Measurements from ENCODE around the gene NUBP2.

The NUBP2 gene

GRCh38 chr16:1825864-1826690, 43.3 kb downstream of the NUBP2 start:
- ATAC-seq (replicated peaks; ENCODE audit: extremely low read depth, poor library complexity, severe bottlenecking) (peak; percentile 77), DNase-seq (ENCODE audit: low spot score in 2 of 2) (peak in 1 of 2 donors; percentile 23)
- H3K4me3 Mint-ChIP-seq: peak overlapping the region; percentile 87
- H3K27ac Mint-ChIP-seq (ENCODE audit: low read depth): peak overlapping the region; percentile 95
- no peaks in the 10 kb centered on the region for H3K27me3 Mint-ChIP-seq
- no peaks in the 10 kb centered on the region for H3K9me3 Mint-ChIP-seq
- H3K36me3 Mint-ChIP-seq (ENCODE audit: insufficient read depth): peaks cover 15% of the 10 kb centered on the region
- H3K4me1 Mint-ChIP-seq: peaks cover 27% of the 10 kb centered on the region

- H3K36me3 Mint-ChIP-seq (ENCODE audit: insufficient read depth): peaks cover 13% of the 10 kb centered on the region
- H3K27ac Mint-ChIP-seq (ENCODE audit: low read depth): peak within 1 kb of the TSS; percentile 95
- peaks cover 27% of the 10 kb centered on the region for H3K4me1 Mint-ChIP-seq
- peak within 1 kb of the TSS; percentile 87 for H3K4me3 Mint-ChIP-seq
- DNase-seq (ENCODE audit: low spot score in 2 of 2) (peak; percentile 88 to 91), ATAC-seq (replicated peaks; ENCODE audit: extremely low read depth, poor library complexity, severe bottlenecking) (peak; percentile 87)
- no peaks in the 10 kb centered on the region for H3K9me3 Mint-ChIP-seq
- no peaks in the 10 kb centered on the region for H3K27me3 Mint-ChIP-seq
Measured at GRCh38 chr16:1826691-1827573, 44.2 kb downstream of the NUBP2 start, which contains the start of the genes FAHD1 and HAGH. FAHD1 (plus strand) TSS chr16:1827206; CDS start chr16:1827239, 33 bp downstream. HAGH (minus strand) TSS chr16:1826825; CDS start chr16:1826787, 38 bp downstream.

- Mint-ChIP-seq H3K4me1 (peaks cover 27% of the 10 kb centered on the region), H3K4me3 (no peak overlapping the region), H3K27ac (ENCODE audit: low read depth) (no peak overlapping the region), H3K27me3 (no peaks in the 10 kb centered on the region), H3K36me3 (ENCODE audit: insufficient read depth) (peaks cover 13% of the 10 kb centered on the region), H3K9me3 (no peaks in the 10 kb centered on the region)
- ATAC-seq (replicated peaks; ENCODE audit: extremely low read depth, poor library complexity, severe bottlenecking) (no peak), DNase-seq (ENCODE audit: low spot score in 2 of 2) (no peak)
Measured at GRCh38 chr16:1828645-1829410, 46.1 kb downstream of the NUBP2 start.

GRCh38 chr16:1830213-1830612, 47.5 kb downstream of the NUBP2 start:
- peaks cover 21% of the 10 kb centered on the region for H3K4me1 Mint-ChIP-seq
- H3K36me3 Mint-ChIP-seq (ENCODE audit: insufficient read depth): peaks cover 11% of the 10 kb centered on the region
- no peaks in the 10 kb centered on the region for H3K9me3 Mint-ChIP-seq
- DNase-seq (ENCODE audit: low spot score in 2 of 2) (no peak), ATAC-seq (replicated peaks; ENCODE audit: extremely low read depth, poor library complexity, severe bottlenecking) (no peak)
- no peak overlapping the region for H3K27ac Mint-ChIP-seq (ENCODE audit: low read depth)
- H3K4me3 Mint-ChIP-seq: no peak overlapping the region
- H3K27me3 Mint-ChIP-seq: no peaks in the 10 kb centered on the region

GRCh38 chr16:1831186-1832075, 48.7 kb downstream of the NUBP2 start:
- DNase-seq (ENCODE audit: low spot score in 2 of 2) (no peak), ATAC-seq (replicated peaks; ENCODE audit: extremely low read depth, poor library complexity, severe bottlenecking) (no peak)
- no peaks in the 10 kb centered on the region for H3K9me3 Mint-ChIP-seq
- no peak overlapping the region for H3K4me3 Mint-ChIP-seq
- no peaks in the 10 kb centered on the region for H3K27me3 Mint-ChIP-seq
- no peak overlapping the region for H3K27ac Mint-ChIP-seq (ENCODE audit: low read depth)
- H3K36me3 Mint-ChIP-seq (ENCODE audit: insufficient read depth): peaks cover 9% of the 10 kb centered on the region
- peaks cover 21% of the 10 kb centered on the region for H3K4me1 Mint-ChIP-seq

GRCh38 chr16:1832838-1833454, 50.2 kb downstream of the NUBP2 start:
- ATAC-seq (replicated peaks; ENCODE audit: extremely low read depth, poor library complexity, severe bottlenecking): no peak
- H3K4me3 Mint-ChIP-seq: no peak overlapping the region

GRCh38 chr16:1834096-1834495, 51.3 kb downstream of the NUBP2 start:
- Mint-ChIP-seq H3K4me1 (peaks cover 10% of the 10 kb centered on the region), H3K9me3 (no peaks in the 10 kb centered on the region), H3K4me3 (no peak overlapping the region), H3K27ac (ENCODE audit: low read depth) (no peak overlapping the region), H3K36me3 (ENCODE audit: insufficient read depth) (peaks cover 1% of the 10 kb centered on the region), H3K27me3 (no peaks in the 10 kb centered on the region)
- DNase-seq (ENCODE audit: low spot score in 2 of 2): no peak
- ATAC-seq (replicated peaks; ENCODE audit: extremely low read depth, poor library complexity, severe bottlenecking): no peak

More at GRCh38 chr16:1832838-1833454, 50.2 kb downstream of the NUBP2 start:
- Mint-ChIP-seq H3K36me3 (ENCODE audit: insufficient read depth) (peaks cover 1% of the 10 kb centered on the region), H3K4me1 (peaks cover 13% of the 10 kb centered on the region), H3K27ac (ENCODE audit: low read depth) (no peak overlapping the region), H3K27me3 (no peaks in the 10 kb centered on the region), H3K9me3 (no peaks in the 10 kb centered on the region)
- no peak for DNase-seq (ENCODE audit: low spot score in 2 of 2)
